GM13976 (cell line): ENCODE data around the gene TECTA.

Source experiments
- DNase-seq: peaks from one replicate; pipeline ENCODE4 v3.0.0; 2012; ENCODE audit warnings: low spot score
- CTCF ChIP-seq: IDR thresholded peaks from 2 replicates; pipeline ENCODE4 v1.5.1; 2012; ENCODE audit warnings: borderline replicate concordance, mild to moderate bottlenecking; ENCODE audit not compliant: insufficient read depth; ENCODE audit errors: extremely low read depth, missing control alignments, control extremely low read depth
- in situ Hi-C: fragments of 300-500 bp; cut with MboI; formaldehyde crosslinking; loops from one replicate; pipeline ENCODE4 v1.12.0; 2022; ENCODE audit warnings: low sequenced_read_pairs, mixed read lengths, inconsistent platforms; ENCODE audit not compliant: unreplicated experiment

Gene TECTA

GRCh38 chr11:121131656-121132055 lies 30.6 kb downstream of the TECTA start:
- no peak for DNase-seq
- in situ Hi-C loops: no loop called here
- TF ChIP-seq CTCF: no peak

GRCh38 chr11:121132211-121132976 lies 31.4 kb downstream of the TECTA start:
- in situ Hi-C loops: no loop called here
- no peak for TF ChIP-seq CTCF
- no peak for DNase-seq

- TF ChIP-seq CTCF: no peak
- in situ Hi-C loops: no loop called here
- no peak for DNase-seq
Measured at GRCh38 chr11:121134741-121135312, 33.8 kb downstream of the TECTA start.

- no peak for DNase-seq
- in situ Hi-C loops: no loop called here
- no peak for TF ChIP-seq CTCF
Measured at GRCh38 chr11:121137005-121137404, 36.0 kb downstream of the TECTA start.

GRCh38 chr11:121138259-121138658 lies 37.2 kb downstream of the TECTA start:
- no peak for DNase-seq
- in situ Hi-C loops: no loop called here
- no peak for TF ChIP-seq CTCF

- no peak for TF ChIP-seq CTCF
- DNase-seq: no peak
- in situ Hi-C loops: no loop called here
Measured at GRCh38 chr11:121140369-121140768, 39.3 kb downstream of the TECTA start.

- DNase-seq: no peak
- no peak for TF ChIP-seq CTCF
- in situ Hi-C loops: no loop called here
Measured at GRCh38 chr11:121141066-121141465, 40.0 kb downstream of the TECTA start.
